Measurements from ENCODE around the gene PTPRE. TPM values are rescaled to one million over a fixed set of nuclear protein-coding genes. Genes with fewer than 3 reads are reported as not detected.

PTPRE gene
- total and polyA plus RNA-seq, 2 of the 4 experiments (the other 2 are of a cell fraction), result 0.34 to 0.54 TPM

DNA sequence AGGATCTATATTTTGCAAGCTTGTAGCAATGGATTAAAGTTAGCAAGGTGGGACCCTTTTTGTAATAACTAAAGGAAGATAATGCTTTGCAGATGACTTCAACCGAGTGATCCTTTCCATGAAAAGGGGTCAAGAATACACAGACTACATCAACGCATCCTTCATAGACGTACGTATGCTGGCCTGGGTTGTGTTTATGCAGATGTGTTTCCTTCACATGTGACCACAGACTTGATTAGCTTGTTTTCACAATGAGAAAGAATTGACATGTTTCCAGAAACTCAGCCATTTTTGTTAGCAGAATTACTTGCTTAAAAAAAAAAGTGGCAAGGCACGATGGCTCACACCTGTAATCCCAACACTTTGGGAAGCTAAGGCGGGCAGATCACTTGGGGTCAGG is 165.1 kb downstream of the PTPRE start:
- Histone ChIP-seq H2AFZ (replicated peaks; ENCODE audit: low read length, poor library complexity) (no peak overlapping the region), H2BK20ac (ENCODE audit: low read depth, low read length) (no peak overlapping the region), H3K4ac (ENCODE audit: low read depth, low read length) (no peak overlapping the region), H4K8ac (ENCODE audit: low read depth in 2 of 2, low read length in 2 of 2) (no peak overlapping the region), H4K20me1 (ENCODE audit: insufficient read depth, low read length) (no peaks in the 10 kb centered on the region), H3K23ac (ENCODE audit: low read depth, low read length) (no peak overlapping the region), H3K27ac (ENCODE audit: insufficient read depth, low read length) (no peak overlapping the region), H4K5ac (ENCODE audit: low read depth, low read length) (no peak overlapping the region), H3K4me3 (ENCODE audit: insufficient read depth, low read depth, low read length) (no peak overlapping the region), H3K9ac (ENCODE audit: low read depth, low read length) (no peak overlapping the region), H2BK120ac (ENCODE audit: low read depth, low read length) (no peak overlapping the region), H3K36me3 (ENCODE audit: control insufficient read depth, insufficient read depth, low read length) (no peaks in the 10 kb centered on the region), H3K9me1 (ENCODE audit: insufficient read depth, low read length) (no peaks in the 10 kb centered on the region), H2BK5ac (ENCODE audit: low read depth, low read length, poor library complexity, severe bottlenecking) (no peak overlapping the region), H3K4me1 (ENCODE audit: control insufficient read depth, insufficient read depth, low read length) (no peaks in the 10 kb centered on the region), H3K56ac (ENCODE audit: extremely low read depth, insufficient read depth, low read length) (no peak overlapping the region), H3K9me3 (ENCODE audit: control insufficient read depth, insufficient read depth, low read length) (no peaks in the 10 kb centered on the region), H3K4me2 (ENCODE audit: low read depth, low read length) (no peak overlapping the region), H3K14ac (replicated peaks; ENCODE audit: low read depth, low read length) (no peak overlapping the region), H4K91ac (ENCODE audit: insufficient read depth, low read depth, low read length) (no peak overlapping the region), H3K79me1 (ENCODE audit: low read depth in 1 of 2, low read length in 2 of 2) (no peaks in the 10 kb centered on the region), H3K18ac (ENCODE audit: low read depth, low read length) (no peak overlapping the region), H3K27me3 (ENCODE audit: control insufficient read depth, insufficient read depth, low read length) (no peaks in the 10 kb centered on the region; the same call in 1 of the 2 replicates), H2AK5ac (ENCODE audit: low read depth, low read length) (no peak overlapping the region), H2AK9ac (replicated peaks; ENCODE audit: low read depth, low read length, poor library complexity) (no peak overlapping the region), H2BK15ac (ENCODE audit: low read depth, low read length) (no peak overlapping the region)
- no CpG with 5 or more reads among the region's 6 CpGs for WGBS, 2 experiments (ENCODE audit: extremely low coverage in 2 of 2, insufficient read length in 1 of 2)
- in situ Hi-C loops (cut with MboI; ENCODE audit: low sequenced_read_pairs), result loop anchor here (5.0 kb wide), 1 partner anchor 80 kb away; no protein-coding TSS in a partner anchor
- BruUV-seq (replicated peaks), result no TSS peak
- dilution Hi-C loops (cut with HindIII; ENCODE audit: low sequenced_read_pairs, unreplicated experiment), result no loop called here
- ATAC-seq (ENCODE audit: low read depth), result no peak
- ChIA-PET POLR2A (ENCODE audit: unreplicated experiment) (no interaction called here), CTCF (interaction anchor here (1.1 kb wide), 1 partner anchor 36 kb away, joined by 3 read pairs; no protein-coding TSS in a partner anchor)
- TF ChIP-seq MAFK (IDR thresholded peaks at IDR 0.05; ENCODE audit: low read depth, low read length), result no peak
- TF ChIP-seq MAZ (IDR thresholded peaks at IDR 0.05; ENCODE audit: borderline replicate concordance, low read depth, low read length), result no peak
- no peak for TF ChIP-seq RCOR1 (IDR thresholded peaks at IDR 0.05; ENCODE audit: insufficient replicate concordance, low read length)
- TF ChIP-seq, protein P1, sequence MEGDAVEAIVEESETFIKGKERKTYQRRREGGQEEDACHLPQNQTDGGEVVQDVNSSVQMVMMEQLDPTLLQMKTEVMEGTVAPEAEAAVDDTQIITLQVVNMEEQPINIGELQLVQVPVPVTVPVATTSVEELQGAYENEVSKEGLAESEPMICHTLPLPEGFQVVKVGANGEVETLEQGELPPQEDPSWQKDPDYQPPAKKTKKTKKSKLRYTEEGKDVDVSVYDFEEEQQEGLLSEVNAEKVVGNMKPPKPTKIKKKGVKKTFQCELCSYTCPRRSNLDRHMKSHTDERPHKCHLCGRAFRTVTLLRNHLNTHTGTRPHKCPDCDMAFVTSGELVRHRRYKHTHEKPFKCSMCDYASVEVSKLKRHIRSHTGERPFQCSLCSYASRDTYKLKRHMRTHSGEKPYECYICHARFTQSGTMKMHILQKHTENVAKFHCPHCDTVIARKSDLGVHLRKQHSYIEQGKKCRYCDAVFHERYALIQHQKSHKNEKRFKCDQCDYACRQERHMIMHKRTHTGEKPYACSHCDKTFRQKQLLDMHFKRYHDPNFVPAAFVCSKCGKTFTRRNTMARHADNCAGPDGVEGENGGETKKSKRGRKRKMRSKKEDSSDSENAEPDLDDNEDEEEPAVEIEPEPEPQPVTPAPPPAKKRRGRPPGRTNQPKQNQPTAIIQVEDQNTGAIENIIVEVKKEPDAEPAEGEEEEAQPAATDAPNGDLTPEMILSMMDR (conservative IDR thresholded peaks at IDR 0.05; ENCODE audit: low read depth, low read length), result no peak
- TF ChIP-seq POLR2A (IDR thresholded peaks at IDR 0.05; ENCODE audit: low read depth, low read length), result no peak
- no peak for TF ChIP-seq BHLHE40 (IDR thresholded peaks at IDR 0.05; ENCODE audit: low read depth, low read length)
- TF ChIP-seq, protein P2, sequence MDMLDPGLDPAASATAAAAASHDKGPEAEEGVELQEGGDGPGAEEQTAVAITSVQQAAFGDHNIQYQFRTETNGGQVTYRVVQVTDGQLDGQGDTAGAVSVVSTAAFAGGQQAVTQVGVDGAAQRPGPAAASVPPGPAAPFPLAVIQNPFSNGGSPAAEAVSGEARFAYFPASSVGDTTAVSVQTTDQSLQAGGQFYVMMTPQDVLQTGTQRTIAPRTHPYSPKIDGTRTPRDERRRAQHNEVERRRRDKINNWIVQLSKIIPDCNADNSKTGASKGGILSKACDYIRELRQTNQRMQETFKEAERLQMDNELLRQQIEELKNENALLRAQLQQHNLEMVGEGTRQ (IDR thresholded peaks at IDR 0.05; ENCODE audit: low read depth, low read length), result no peak
- no peak for TF ChIP-seq NFE2L2 (IDR thresholded peaks at IDR 0.05; ENCODE audit: low read depth, low read length)
- TF ChIP-seq MXI1 (IDR thresholded peaks at IDR 0.05; ENCODE audit: borderline replicate concordance, low read depth, low read length), result no peak
- no peak for TF ChIP-seq SMC3 (IDR thresholded peaks at IDR 0.05; ENCODE audit: low read depth, low read length)
- TF ChIP-seq RAD21 (IDR thresholded peaks at IDR 0.05; ENCODE audit: low read length), result no peak
- no peak for TF ChIP-seq CHD1 (IDR thresholded peaks at IDR 0.05; ENCODE audit: low read depth, low read length)
- TF ChIP-seq, protein P3, sequence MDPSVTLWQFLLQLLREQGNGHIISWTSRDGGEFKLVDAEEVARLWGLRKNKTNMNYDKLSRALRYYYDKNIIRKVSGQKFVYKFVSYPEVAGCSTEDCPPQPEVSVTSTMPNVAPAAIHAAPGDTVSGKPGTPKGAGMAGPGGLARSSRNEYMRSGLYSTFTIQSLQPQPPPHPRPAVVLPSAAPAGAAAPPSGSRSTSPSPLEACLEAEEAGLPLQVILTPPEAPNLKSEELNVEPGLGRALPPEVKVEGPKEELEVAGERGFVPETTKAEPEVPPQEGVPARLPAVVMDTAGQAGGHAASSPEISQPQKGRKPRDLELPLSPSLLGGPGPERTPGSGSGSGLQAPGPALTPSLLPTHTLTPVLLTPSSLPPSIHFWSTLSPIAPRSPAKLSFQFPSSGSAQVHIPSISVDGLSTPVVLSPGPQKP (IDR thresholded peaks at IDR 0.05; ENCODE audit: borderline replicate concordance, low read depth, low read length), result no peak
- no peak for TF ChIP-seq RFX5 (IDR thresholded peaks at IDR 0.05; ENCODE audit: low read depth, low read length)
- no peak for TF ChIP-seq CEBPB (IDR thresholded peaks at IDR 0.05; ENCODE audit: low read depth, low read length)
- TF ChIP-seq FOS (IDR thresholded peaks at IDR 0.05; ENCODE audit: low read depth, low read length), result no peak
- intact Hi-C loops (cut with micrococcal nuclease), result no loop called here
- DNase-seq, result no peak
